Measurements from ENCODE around the gene USP15.
"Not testable (repeated sequence)": the region's sequence is repeated elsewhere in the genome, so short reads cannot be mapped to it uniquely, and the experiment has no call there.

DNA sequence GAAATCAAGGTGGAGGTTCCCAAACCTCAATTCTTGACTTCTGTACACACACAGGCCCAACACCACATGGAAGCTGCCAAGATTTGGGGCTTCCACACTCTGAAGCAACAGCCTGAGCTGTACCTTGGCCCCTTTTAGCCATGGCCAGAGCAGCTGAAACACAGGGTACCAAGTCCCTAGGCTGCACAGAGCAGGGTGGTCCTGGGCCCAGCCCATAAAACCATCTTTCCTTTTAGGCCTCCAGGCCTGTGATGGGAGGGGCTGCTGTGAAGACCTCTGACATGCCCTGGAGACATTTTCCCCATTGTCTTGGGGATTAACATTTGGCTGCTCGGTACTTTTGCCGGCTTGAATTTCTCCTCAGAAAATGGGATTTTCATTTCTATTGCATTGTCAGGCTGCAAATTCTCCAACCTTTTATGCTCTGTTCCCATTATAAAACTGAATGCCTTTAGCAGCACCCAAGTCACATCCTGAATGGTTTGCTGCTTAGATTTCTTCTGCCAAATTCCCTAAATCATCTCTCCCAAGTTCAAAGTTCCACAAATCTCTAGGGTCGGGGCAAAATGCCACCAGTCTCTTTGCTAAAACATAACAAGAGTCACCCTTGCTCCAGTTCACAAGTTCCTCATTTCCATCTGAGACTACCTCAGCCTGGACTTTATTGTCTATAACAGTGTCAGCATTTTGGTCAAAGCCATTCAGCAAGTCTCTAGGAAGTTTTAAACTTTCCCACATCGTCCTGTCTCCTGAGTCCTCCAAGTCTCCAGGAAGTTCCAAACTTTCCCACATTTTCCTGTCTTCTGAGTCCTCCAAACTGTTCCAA lies 84.7 kb downstream of the USP15 start:
- TF ChIP-seq, protein P1, sequence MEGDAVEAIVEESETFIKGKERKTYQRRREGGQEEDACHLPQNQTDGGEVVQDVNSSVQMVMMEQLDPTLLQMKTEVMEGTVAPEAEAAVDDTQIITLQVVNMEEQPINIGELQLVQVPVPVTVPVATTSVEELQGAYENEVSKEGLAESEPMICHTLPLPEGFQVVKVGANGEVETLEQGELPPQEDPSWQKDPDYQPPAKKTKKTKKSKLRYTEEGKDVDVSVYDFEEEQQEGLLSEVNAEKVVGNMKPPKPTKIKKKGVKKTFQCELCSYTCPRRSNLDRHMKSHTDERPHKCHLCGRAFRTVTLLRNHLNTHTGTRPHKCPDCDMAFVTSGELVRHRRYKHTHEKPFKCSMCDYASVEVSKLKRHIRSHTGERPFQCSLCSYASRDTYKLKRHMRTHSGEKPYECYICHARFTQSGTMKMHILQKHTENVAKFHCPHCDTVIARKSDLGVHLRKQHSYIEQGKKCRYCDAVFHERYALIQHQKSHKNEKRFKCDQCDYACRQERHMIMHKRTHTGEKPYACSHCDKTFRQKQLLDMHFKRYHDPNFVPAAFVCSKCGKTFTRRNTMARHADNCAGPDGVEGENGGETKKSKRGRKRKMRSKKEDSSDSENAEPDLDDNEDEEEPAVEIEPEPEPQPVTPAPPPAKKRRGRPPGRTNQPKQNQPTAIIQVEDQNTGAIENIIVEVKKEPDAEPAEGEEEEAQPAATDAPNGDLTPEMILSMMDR (IDR thresholded peaks at IDR 0.05) = not testable (repeated sequence)
- TF ChIP-seq POLR2A, POLR2AphosphoS5 (IDR thresholded peaks at IDR 0.05): not testable (repeated sequence)

Measured in stomach (tissue), 4 donors.